CD14-positive monocyte (primary cell): Measurements from ENCODE around the gene NPM1. TPM values are rescaled to one million over a fixed set of nuclear protein-coding genes. Genes with fewer than 3 reads are reported as not detected.

Source experiments
- DNase-seq, 3 donors: peaks; one replicate each; pipeline ENCODE4 v3.0.0-alpha.2; 2011 to 2022
- H2AFZ ChIP-seq: 2 replicates; pipeline ENCODE4 v1.6.0; 2012; ENCODE audit warnings: mild to moderate bottlenecking, low read depth, low read length, inconsistent platforms; ENCODE audit not compliant: insufficient read depth, poor library complexity, severe bottlenecking
- H3K27ac ChIP-seq, 2 donors: 1 replicate in 1 of 2; 2 replicates in 1 of 2; pipeline ENCODE4 v1.5.1; 2012 to 2013; ENCODE audit warnings: low read length in 2 of 2, control low read depth in 1 of 2, inconsistent platforms in 1 of 2, low read depth in 1 of 2, mild to moderate bottlenecking in 1 of 2
- H3K27me3 ChIP-seq, 2 donors: one replicate each; pipeline versions ENCODE4 v1.6.0 to v1.6.1; 2011 to 2013; ENCODE audit warnings: low read length in 2 of 2; ENCODE audit not compliant: control insufficient read depth in 2 of 2, insufficient read depth in 2 of 2
- H3K36me3 ChIP-seq, 2 donors: replicated peaks in 1 of 2; 1 replicate in 1 of 2; 2 replicates in 1 of 2; pipeline versions ENCODE4 v1.5.1 to v1.6.1; 2012 to 2013; ENCODE audit warnings: low read length in 2 of 2, control low read depth in 1 of 2, inconsistent platforms in 1 of 2, mild to moderate bottlenecking in 1 of 2; ENCODE audit not compliant: insufficient read depth in 2 of 2, control insufficient read depth in 1 of 2
- H3K4me1 ChIP-seq, 2 donors: 1 replicate in 1 of 2; 2 replicates in 1 of 2; pipeline versions ENCODE4 v1.5.1 to v1.6.1; 2012 to 2013; ENCODE audit warnings: low read length in 2 of 2, control low read depth in 1 of 2, inconsistent platforms in 1 of 2, mild to moderate bottlenecking in 1 of 2, moderate library complexity in 1 of 2; ENCODE audit not compliant: insufficient read depth in 2 of 2, control insufficient read depth in 1 of 2
- H3K4me2 ChIP-seq: replicated peaks from 2 replicates; pipeline ENCODE3; 2012; ENCODE audit warnings: low read length, moderate library complexity, mild to moderate bottlenecking; ENCODE audit not compliant: poor library complexity, severe bottlenecking; ENCODE audit errors: extremely low read depth
- H3K4me3 ChIP-seq, 3 experiments: fragments of 200-600 bp in 1 of 3; sonication (generic) in 1 of 3; replicated peaks in 1 of 3; 1 replicate in 2 of 3; 2 replicates in 1 of 3; pipeline ENCODE4 v1.5.1; 2011 to 2013; ENCODE audit warnings: low read length in 3 of 3, mild to moderate bottlenecking in 3 of 3, control low read depth in 2 of 3, low read depth in 2 of 3, inconsistent platforms in 1 of 3, moderate library complexity in 1 of 3
- H3K79me2 ChIP-seq: 2 replicates; pipeline ENCODE4 v1.6.0; 2012; ENCODE audit warnings: mild to moderate bottlenecking, control low read depth, inconsistent platforms, low read length, moderate library complexity; ENCODE audit not compliant: insufficient read depth
- H3K9ac ChIP-seq: 2 replicates; pipeline ENCODE4 v1.6.0; 2017; ENCODE audit warnings: low read length, mild to moderate bottlenecking; ENCODE audit not compliant: insufficient read depth, poor library complexity, severe bottlenecking
- H3K9me3 ChIP-seq, 2 donors: replicated peaks in 1 of 2; 1 replicate in 1 of 2; 2 replicates in 1 of 2; pipeline versions ENCODE4 v1.5.1 to v1.6.1; 2012 to 2013; ENCODE audit warnings: low read length in 2 of 2, control low read depth in 1 of 2; ENCODE audit not compliant: control insufficient read depth in 1 of 2, insufficient read depth in 1 of 2
- H4K20me1 ChIP-seq: 2 replicates; pipeline ENCODE4 v1.6.0; 2012; ENCODE audit warnings: mild to moderate bottlenecking, low read length, control low read depth, moderate library complexity; ENCODE audit not compliant: insufficient read depth
- H3K27ac Mint-ChIP-seq, 7 donors: one replicate each; pipeline ENCODE4 v1.8.0; 2020; ENCODE audit warnings: mild to moderate bottlenecking in 7 of 7, mixed read lengths in 7 of 7, moderate library complexity in 6 of 7, inconsistent platforms in 2 of 7
- H3K27me3 Mint-ChIP-seq, 3 donors: one replicate each; pipeline ENCODE4 v1.8.0; 2021 to 2022; ENCODE audit warnings: low read depth in 3 of 3, mild to moderate bottlenecking in 3 of 3, mixed read lengths in 3 of 3, moderate library complexity in 3 of 3, inconsistent platforms in 1 of 3
- H3K36me3 Mint-ChIP-seq, 2 donors: one replicate each; pipeline ENCODE4 v1.8.0; 2020; ENCODE audit warnings: mixed read lengths in 2 of 2, inconsistent platforms in 1 of 2, mild to moderate bottlenecking in 1 of 2
- H3K4me1 Mint-ChIP-seq: one replicate; pipeline ENCODE4 v1.8.0; 2020; ENCODE audit warnings: mild to moderate bottlenecking, mixed read lengths
- H3K4me3 Mint-ChIP-seq, 2 donors: one replicate each; pipeline ENCODE4 v1.8.0; 2020; ENCODE audit warnings: mild to moderate bottlenecking in 2 of 2, mixed read lengths in 2 of 2, moderate library complexity in 1 of 2
- H3K9me3 Mint-ChIP-seq, 7 donors: one replicate each; pipeline ENCODE4 v1.8.0; 2020 to 2022; ENCODE audit warnings: mixed read lengths in 7 of 7, mild to moderate bottlenecking in 6 of 7, moderate library complexity in 6 of 7, inconsistent platforms in 2 of 7
- CTCF ChIP-seq: fragments of 200-600 bp; IDR thresholded peaks from one replicate; pipeline ENCODE4 v1.8.0; 2022; ENCODE audit warnings: antibody characterized with exemption, mild to moderate bottlenecking
- WGBS: methylation state at CpG from one replicate; pipeline ENCODE4 v1.1.5; 2013; ENCODE audit warnings: missing lambda C conversion rate; ENCODE audit not compliant: insufficient coverage; 5-methylcytosine and 5-hydroxymethylcytosine counted together
- intact Hi-C, 2 donors: fragments of 100-400 bp; cut with micrococcal nuclease; formaldehyde crosslinking; loops; one replicate each; pipeline versions ENCODE4 v1.15.0 to v1.15.1; 2023
- polyA plus RNA-seq, 3 donors: library from polyadenylated mRNA; depleted of rRNA in 1 of 3; unstranded in 2 of 3; stranded (reverse) in 1 of 3; fragments of 300-500 nt in 2 of 3; fragments of >200 nt in 1 of 3; fragmentation: Illumina TruSeq in 2 of 3; gene quantifications; 1 replicate in 2 of 3; 2 replicates in 1 of 3; pipeline ENCODE4 v1.2.3, GENCODE V29; 2012 to 2021

NPM1 gene
- polyA plus RNA-seq, 3 donors, result 102 to 191 (median 188) TPM

- Histone ChIP-seq H3K4me1 (no peaks in the 10 kb centered on the region), H2AFZ (no peak overlapping the region), H3K36me3 (no peaks in the 10 kb centered on the region), H3K9ac (no peak overlapping the region), H3K4me3 (no peak overlapping the region), H3K79me2 (no peaks in the 10 kb centered on the region), H3K9me3 (no peaks in the 10 kb centered on the region), H3K4me2 (no peak overlapping the region), H3K27me3 (no peaks in the 10 kb centered on the region), H4K20me1 (no peaks in the 10 kb centered on the region), H3K27ac (no peak overlapping the region)
- no peak overlapping the region for H3K27ac Mint-ChIP-seq
- H3K36me3 Mint-ChIP-seq, result no peaks in the 10 kb centered on the region
- intact Hi-C loops, result no loop called here
- peaks cover 0 to 8% (median 5%) of the 10 kb centered on the region in 3 donors for H3K27me3 Mint-ChIP-seq
- H3K4me1 Mint-ChIP-seq, result no peaks in the 10 kb centered on the region
- no peak for TF ChIP-seq CTCF
- no CpG with 5 or more reads among the region's 4 CpGs for WGBS
- no peak for DNase-seq
- H3K4me3 Mint-ChIP-seq, result no peak overlapping the region
- H3K9me3 Mint-ChIP-seq, result peaks cover 0 to 2% (median 0%) of the 10 kb centered on the region in 7 donors
Measured at GRCh38 chr5:171429543-171429910, 41.9 kb downstream of the NPM1 start.

- peaks cover 0 to 7% (median 3%) of the 10 kb centered on the region in 3 donors for H3K27me3 Mint-ChIP-seq
- H3K36me3 ChIP-seq, result no peaks in the 10 kb centered on the region
- H2AFZ ChIP-seq, result no peak overlapping the region
- no peak overlapping the region for H3K4me3 ChIP-seq
- H3K79me2 ChIP-seq, result no peaks in the 10 kb centered on the region
- 90% methylated on average over 7 of the region's 7 CpGs for WGBS
- H3K4me1 Mint-ChIP-seq, result no peaks in the 10 kb centered on the region
- intact Hi-C loops, result no loop called here
- H3K27ac ChIP-seq, result no peak overlapping the region
- no peaks in the 10 kb centered on the region for H3K27me3 ChIP-seq
- TF ChIP-seq CTCF, result no peak
- H3K9me3 Mint-ChIP-seq, result peaks cover 0 to 2% (median 0%) of the 10 kb centered on the region in 7 donors
- H4K20me1 ChIP-seq, result no peaks in the 10 kb centered on the region
- H3K4me3 Mint-ChIP-seq, result no peak overlapping the region
- no peak overlapping the region for H3K4me2 ChIP-seq
- no peak overlapping the region for H3K9ac ChIP-seq
- H3K36me3 Mint-ChIP-seq, result no peaks in the 10 kb centered on the region
- no peak overlapping the region for H3K27ac Mint-ChIP-seq
- no peak for DNase-seq
- H3K4me1 ChIP-seq, result no peaks in the 10 kb centered on the region
- no peaks in the 10 kb centered on the region for H3K9me3 ChIP-seq
Measured at GRCh38 chr5:171431251-171431777, 43.7 kb downstream of the NPM1 start.
